Measurements from ENCODE around the gene DLX2. TPM values are rescaled to one million over a fixed set of nuclear protein-coding genes. Genes with fewer than 3 reads are reported as not detected.

The DLX2 gene
- total RNA-seq, 1 experiment from 2014 or later = 0.76 TPM

DNA sequence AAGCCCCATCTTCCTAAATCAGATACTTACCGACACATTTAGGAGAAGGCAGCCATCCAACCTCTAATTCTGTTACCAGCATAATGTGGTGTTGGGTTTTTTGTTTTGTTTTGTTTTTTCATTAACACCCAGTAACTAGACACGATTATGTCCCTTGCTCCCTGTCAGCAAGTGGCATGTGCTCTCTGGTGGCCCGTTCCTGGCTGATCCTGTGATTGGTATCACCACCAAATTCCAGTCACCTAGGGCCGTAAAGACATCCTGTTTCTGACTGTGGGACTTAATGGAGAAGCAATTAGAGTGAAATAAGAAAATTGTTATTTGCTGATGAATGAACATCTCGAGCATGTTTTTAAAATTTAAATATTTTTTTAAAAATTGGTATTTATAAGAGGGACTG is 23.3 kb downstream of the DLX2 start:
- Histone ChIP-seq H4K20me1 (ENCODE audit: insufficient read depth) (no peaks in the 10 kb centered on the region), H3K9me2 (ENCODE audit: insufficient read depth) (no peaks in the 10 kb centered on the region), H3K27me3 (ENCODE audit: insufficient read depth, low read depth) (no peaks in the 10 kb centered on the region), H2AFZ (no peak overlapping the region), H3F3A (ENCODE audit: insufficient read depth, low read depth) (peaks cover 10% of the 10 kb centered on the region; the same call in 1 of the 2 replicates), H3K4me3 (no peak overlapping the region), H3K36me3 (ENCODE audit: low read depth) (no peaks in the 10 kb centered on the region; the same call in 1 of the 2 replicates), H3K27ac (no peak overlapping the region), H3K79me2 (ENCODE audit: low read depth) (no peaks in the 10 kb centered on the region), H3K4me2 (no peak overlapping the region), H3K9me3 (ENCODE audit: insufficient read depth, low read depth) (peaks cover 5% of the 10 kb centered on the region; the same call in 1 of the 2 replicates), H3K4me1 (replicated peaks; ENCODE audit: insufficient read depth) (peaks cover 13% of the 10 kb centered on the region; the same call in 1 of the 2 replicates)
- DNase-seq = no peak
- POLR2A ChIA-PET (ENCODE audit: unreplicated experiment) = no interaction called here
- CTCF ChIA-PET = no interaction called here
- TF ChIP-seq, protein P1, sequence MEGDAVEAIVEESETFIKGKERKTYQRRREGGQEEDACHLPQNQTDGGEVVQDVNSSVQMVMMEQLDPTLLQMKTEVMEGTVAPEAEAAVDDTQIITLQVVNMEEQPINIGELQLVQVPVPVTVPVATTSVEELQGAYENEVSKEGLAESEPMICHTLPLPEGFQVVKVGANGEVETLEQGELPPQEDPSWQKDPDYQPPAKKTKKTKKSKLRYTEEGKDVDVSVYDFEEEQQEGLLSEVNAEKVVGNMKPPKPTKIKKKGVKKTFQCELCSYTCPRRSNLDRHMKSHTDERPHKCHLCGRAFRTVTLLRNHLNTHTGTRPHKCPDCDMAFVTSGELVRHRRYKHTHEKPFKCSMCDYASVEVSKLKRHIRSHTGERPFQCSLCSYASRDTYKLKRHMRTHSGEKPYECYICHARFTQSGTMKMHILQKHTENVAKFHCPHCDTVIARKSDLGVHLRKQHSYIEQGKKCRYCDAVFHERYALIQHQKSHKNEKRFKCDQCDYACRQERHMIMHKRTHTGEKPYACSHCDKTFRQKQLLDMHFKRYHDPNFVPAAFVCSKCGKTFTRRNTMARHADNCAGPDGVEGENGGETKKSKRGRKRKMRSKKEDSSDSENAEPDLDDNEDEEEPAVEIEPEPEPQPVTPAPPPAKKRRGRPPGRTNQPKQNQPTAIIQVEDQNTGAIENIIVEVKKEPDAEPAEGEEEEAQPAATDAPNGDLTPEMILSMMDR (conservative IDR thresholded peaks at IDR 0.05) = no peak
- TF ChIP-seq EZH2 (IDR thresholded peaks at IDR 0.05; ENCODE audit: low read depth) = no peak
- BruUV-seq (replicated peaks) = no TSS peak
- intact Hi-C loops (cut with micrococcal nuclease; ENCODE audit: unreplicated experiment) = no loop called here

DNA sequence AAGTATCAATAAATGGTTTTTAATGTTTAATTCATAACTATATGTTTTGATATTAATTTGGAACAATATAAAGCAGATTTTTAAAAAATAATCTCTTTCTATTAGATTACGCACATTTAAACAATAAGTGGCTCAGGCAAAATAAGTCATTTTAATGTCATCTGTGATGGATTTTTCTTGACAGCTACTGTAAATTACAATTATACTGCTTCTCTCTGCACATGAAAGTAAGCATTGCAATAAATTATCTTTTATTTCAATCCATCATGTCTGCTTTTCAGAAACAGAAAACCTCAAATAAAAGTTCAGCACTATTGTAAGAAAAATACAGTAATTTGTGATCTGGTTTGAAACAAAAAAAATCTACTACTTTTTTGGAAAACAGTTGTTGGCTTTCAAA is 28.4 kb downstream of the DLX2 start:
- intact Hi-C loops (cut with micrococcal nuclease; ENCODE audit: unreplicated experiment) = no loop called here
- Histone ChIP-seq H3K9me3 (ENCODE audit: insufficient read depth, low read depth) (no peaks in the 10 kb centered on the region), H3K27ac (no peak overlapping the region), H3K4me2 (no peak overlapping the region), H3K27me3 (ENCODE audit: insufficient read depth, low read depth) (no peaks in the 10 kb centered on the region), H3K9me2 (ENCODE audit: insufficient read depth) (no peaks in the 10 kb centered on the region), H3K79me2 (ENCODE audit: low read depth) (no peaks in the 10 kb centered on the region), H3K36me3 (ENCODE audit: low read depth) (no peaks in the 10 kb centered on the region; the same call in 1 of the 2 replicates), H3K4me1 (replicated peaks; ENCODE audit: insufficient read depth) (peaks cover 9% of the 10 kb centered on the region; the same call in 1 of the 2 replicates), H3K4me3 (no peak overlapping the region), H4K20me1 (ENCODE audit: insufficient read depth) (no peaks in the 10 kb centered on the region), H3F3A (ENCODE audit: insufficient read depth, low read depth) (no peaks in the 10 kb centered on the region), H2AFZ (no peak overlapping the region)
- no peak for DNase-seq
- no TSS peak for BruUV-seq (replicated peaks)
- ChIA-PET POLR2A (ENCODE audit: unreplicated experiment) (interaction anchor here (0.7 kb wide), 1 partner anchor 173 kb away, joined by 3 read pairs; no protein-coding TSS in a partner anchor), CTCF (no interaction called here)
- TF ChIP-seq, protein P1 (conservative IDR thresholded peaks at IDR 0.05) = no peak
- no peak for TF ChIP-seq EZH2 (IDR thresholded peaks at IDR 0.05; ENCODE audit: low read depth)

DNA sequence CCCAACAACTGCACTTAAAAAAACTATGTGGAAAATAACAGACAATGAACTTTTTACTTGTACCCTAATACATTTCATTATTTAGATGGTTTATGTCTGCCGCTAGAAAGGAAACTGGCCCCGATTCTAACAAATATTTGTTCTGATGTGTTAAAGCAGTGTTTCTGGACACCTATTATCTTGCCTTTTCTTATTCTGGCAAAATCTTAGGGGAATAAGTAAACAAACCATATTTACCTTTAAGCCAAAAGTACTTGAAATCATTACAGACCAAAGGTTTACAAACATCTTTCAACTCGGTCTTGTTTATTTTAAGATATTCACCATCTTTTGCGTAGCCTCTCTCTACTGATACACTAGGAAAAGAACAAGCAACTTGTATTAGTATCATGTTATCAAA is 29.2 kb downstream of the DLX2 start:
- Histone ChIP-seq H3K27ac (no peak overlapping the region), H3K79me2 (ENCODE audit: low read depth) (no peaks in the 10 kb centered on the region), H4K20me1 (ENCODE audit: insufficient read depth) (no peaks in the 10 kb centered on the region), H2AFZ (no peak overlapping the region), H3K4me3 (no peak overlapping the region), H3K4me2 (no peak overlapping the region), H3K27me3 (ENCODE audit: insufficient read depth, low read depth) (no peaks in the 10 kb centered on the region), H3K9me3 (ENCODE audit: insufficient read depth, low read depth) (no peaks in the 10 kb centered on the region), H3K4me1 (replicated peaks; ENCODE audit: insufficient read depth) (peaks cover 9% of the 10 kb centered on the region; the same call in 1 of the 2 replicates), H3K9me2 (ENCODE audit: insufficient read depth) (no peaks in the 10 kb centered on the region), H3K36me3 (ENCODE audit: low read depth) (no peaks in the 10 kb centered on the region; the same call in 1 of the 2 replicates), H3F3A (ENCODE audit: insufficient read depth, low read depth) (no peaks in the 10 kb centered on the region)
- TF ChIP-seq, protein P1 (conservative IDR thresholded peaks at IDR 0.05) = no peak
- no peak for TF ChIP-seq EZH2 (IDR thresholded peaks at IDR 0.05; ENCODE audit: low read depth)
- intact Hi-C loops (cut with micrococcal nuclease; ENCODE audit: unreplicated experiment) = no loop called here
- POLR2A ChIA-PET (ENCODE audit: unreplicated experiment) = no interaction called here
- no TSS peak for BruUV-seq (replicated peaks)
- CTCF ChIA-PET = no interaction called here
- no peak for DNase-seq

Data from PC-9 (cell line).